Germinal center (tissue), 1 donor: ENCODE data around the gene SH3PXD2A.
A peak's percentile ranks its signal among the peaks of the same experiment; 100 is the strongest.
"Not testable (repeated sequence)": the region's sequence is repeated elsewhere in the genome, so short reads cannot be mapped to it uniquely, and the experiment has no call there.

Experiments used
- DNase-seq: peaks from one replicate; pipeline ENCODE4 v3.0.0; 2012; ENCODE audit warnings: mixed read lengths, low spot score

The SH3PXD2A gene

DNA sequence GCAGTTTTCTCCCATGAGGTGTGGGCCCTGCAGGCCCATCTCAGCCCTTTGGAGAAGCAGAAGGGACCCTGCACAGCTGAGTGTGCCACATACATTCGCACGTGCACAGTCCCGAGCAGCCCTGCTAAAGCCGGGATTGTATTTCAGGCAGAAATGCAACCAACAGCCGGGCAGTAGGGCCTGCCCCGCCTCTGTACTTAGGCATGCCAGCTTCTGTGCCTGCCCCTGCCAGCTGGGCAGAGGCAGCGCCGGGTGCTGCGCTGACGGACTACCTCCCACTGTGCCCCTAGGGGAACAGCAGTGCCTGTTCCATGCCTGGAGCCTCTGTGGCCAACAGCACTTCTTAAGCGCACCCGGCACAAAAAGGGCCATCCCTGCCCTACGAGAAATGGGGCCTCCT is 191.6 kb downstream of the SH3PXD2A start:
- DNase-seq: no peak

DNA sequence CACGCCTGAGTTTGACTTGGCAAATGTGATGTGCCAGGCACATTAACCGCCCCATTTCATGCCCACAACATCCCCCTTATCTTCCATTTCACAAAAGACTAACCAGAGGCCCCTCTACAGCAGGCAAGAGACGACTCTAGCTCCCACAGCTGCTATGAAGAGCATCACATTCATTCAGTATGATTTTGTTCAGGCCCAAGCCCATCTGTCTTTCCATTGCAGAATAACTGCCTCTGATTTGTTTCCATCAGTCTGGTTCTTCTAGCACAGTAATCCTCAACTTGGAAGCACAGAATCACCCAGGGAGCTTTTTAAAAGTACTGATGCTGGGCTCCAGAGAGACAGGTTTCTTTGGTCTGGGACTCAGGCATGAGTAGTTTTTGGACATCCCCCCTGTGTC is 192.1 kb downstream of the SH3PXD2A start:
- no peak for DNase-seq

DNA sequence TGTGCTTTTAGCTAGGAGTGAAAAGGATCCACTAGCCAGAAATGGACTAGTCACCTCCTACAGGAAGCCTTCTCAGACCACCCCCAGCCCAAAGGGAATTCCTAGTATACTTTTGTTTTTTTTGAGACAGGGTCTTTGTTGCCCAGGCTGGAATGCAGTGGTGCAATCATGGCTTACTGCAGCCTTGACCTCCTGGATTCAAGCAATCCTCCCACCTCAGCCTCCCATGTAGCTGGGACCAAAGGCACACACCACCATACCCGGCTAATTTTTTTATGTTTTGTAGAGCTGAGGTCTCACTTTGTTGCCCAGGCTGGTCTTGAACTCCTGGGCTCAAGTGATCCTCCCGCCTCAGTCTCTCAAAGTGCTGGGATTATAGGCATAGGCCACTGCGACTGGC is 192.7 kb downstream of the SH3PXD2A start:
- DNase-seq: not testable (repeated sequence)

DNA sequence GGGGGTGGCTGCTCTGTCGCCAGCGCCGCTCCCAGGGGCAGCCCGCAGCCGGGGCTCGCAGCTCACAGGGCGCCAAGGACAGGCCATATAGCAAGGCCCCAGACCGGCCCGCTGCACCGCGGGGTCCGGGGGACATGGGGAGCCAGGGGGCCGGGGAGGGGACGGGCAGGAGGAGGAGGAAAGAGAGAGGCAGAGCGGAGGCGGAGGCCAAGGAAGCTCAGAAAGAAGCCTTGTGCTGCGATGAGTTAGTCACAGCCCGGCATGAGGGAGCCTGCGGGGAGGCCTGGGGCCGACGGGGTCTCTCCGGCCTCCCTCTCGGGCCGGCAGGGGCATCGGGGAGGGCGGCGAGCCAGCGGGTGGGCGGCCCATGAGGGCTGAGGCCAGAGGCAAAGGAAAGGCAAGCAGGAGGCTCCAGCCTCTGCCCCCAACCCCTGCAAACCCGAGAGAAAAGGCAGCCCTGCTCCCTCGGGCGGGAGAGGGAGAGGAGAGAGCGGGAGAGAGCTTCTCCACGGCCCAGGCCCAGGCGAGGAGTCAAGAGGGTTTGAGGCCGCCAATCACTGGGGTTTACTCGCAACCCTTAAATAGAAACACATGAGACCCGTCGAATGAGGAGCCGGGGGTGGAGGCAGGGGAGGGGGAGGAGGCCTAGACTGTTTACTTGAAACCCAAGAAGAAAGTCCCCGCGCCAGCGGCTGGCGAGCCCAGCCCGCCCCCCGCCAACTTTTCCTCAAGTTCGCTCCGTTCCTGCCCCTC is 194.0 kb downstream of the SH3PXD2A start:
- DNase-seq: peak; percentile 38

DNA sequence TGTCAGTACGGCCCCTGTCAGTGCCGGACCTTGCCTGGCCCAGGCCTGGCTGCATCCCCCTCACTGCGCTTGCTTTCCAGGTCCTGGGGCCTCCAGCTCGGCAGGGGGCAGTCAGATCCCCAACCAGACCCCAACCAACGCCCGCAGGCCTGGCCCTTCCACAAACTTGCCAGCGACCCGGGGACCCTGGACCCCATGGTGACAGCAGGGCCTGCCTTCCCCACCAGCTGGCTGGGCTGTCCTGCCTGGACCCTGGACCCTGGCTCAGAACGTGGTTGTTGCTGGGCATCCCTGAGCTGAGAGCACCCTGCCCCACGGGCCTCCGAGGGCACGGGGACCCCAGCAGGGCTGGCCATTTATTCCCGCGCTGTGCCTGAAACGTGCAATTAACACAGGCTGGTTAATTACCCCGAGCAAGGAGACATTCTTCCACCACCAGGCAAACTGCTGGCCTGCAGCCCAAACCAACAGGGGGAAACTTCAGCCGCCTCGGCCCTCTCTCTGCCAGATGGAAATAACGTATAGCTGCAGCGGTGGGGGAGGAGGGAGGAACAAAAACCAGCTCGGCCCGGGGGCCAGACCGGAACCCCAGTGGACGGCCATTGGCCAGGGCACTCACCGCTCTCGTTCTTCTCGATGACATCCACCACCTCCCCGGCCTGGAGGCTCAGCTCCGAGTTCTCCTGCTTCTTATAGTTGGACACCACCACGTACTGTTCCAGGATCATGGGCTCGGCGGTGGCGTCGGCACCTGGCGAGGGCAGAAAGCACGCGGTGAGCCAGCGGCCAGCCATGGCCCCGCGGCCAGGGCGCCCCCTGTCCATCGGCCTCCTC is 194.8 kb downstream of the SH3PXD2A start:
- DNase-seq: no peak

DNA sequence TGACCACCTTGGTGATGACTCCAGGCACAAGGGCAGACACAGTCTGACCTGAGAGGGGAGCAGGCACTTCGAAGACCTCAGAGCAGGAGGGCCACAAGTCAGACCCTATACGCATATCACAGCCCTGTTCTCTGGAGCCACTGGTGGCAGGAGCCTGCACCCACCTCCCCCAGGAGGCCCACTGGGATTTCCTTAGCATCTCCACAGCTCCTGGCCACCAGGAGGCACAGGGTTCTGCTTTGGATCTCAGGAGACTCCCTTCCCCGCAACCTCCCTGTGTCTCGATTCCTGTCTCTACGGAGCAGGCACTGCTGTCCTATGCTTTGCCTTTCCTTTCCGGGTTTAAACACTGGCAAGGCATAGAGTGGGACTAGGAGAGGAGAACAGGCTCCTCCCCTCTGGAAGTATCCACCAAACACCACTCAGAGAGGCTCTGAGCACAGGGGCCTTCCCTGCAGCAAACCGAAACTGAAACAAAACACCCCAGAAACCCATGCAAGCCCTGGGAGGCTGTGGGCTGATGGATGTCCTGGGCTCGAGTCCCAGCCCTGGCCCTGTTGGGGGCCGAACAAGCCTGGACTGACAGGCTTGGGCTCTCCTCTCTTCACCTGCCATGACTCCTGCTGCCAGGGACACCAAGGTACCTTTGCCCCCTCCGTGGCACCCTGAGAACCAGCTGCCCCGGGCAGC is 195.6 kb downstream of the SH3PXD2A start:
- peak; percentile 80 for DNase-seq

DNA sequence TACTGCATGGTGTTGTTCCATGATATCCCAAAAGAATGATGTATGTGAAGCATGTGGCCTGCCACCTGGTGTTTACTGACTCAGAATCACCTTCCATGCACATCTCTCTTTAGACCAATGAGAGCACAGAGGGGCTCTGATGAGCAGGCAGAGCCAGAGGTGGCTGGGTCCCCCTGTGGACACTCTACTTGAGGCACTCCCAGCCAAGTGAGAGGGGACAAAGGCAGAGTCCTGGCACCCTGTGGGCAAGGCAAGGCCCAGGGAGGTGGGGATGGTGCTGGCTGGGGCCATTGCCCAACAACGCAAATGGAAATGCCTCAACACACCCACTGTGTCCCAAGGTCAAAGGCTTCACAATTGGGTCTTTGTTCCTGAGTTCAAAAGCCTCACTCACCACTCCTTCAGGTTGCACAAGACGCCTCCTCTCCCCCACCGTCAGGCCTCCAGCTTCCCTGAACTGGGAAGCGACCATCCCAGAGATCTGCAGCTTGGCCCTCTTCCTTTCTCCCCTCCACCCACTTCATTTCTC is 197.3 kb downstream of the SH3PXD2A start:
- no peak for DNase-seq

DNA sequence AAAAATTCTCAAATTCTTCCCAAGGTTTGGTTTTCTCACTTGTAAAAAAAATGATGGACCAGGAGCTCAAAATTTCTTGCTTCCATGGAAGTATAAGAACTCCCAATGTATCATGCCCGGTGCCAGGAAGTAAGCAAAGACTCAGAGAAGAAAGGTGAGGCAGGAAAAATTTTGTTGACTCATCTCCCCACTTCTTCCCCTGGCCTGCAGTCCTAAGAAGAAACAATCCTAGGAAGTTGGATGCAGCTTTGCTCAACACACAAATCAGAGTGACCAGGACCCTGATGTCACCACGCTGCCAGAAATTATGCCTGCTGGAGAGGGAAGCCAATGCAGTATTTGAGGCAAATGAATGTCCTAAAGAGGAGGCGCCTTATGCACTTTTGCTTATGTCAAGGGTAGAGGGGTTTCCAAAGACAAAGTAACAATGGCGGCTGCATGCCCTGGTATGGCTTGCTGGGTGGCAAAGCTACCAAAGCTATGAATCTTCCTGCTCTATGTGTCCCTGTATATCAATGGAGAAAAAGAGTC is 198.2 kb downstream of the SH3PXD2A start:
- DNase-seq: no peak

DNA sequence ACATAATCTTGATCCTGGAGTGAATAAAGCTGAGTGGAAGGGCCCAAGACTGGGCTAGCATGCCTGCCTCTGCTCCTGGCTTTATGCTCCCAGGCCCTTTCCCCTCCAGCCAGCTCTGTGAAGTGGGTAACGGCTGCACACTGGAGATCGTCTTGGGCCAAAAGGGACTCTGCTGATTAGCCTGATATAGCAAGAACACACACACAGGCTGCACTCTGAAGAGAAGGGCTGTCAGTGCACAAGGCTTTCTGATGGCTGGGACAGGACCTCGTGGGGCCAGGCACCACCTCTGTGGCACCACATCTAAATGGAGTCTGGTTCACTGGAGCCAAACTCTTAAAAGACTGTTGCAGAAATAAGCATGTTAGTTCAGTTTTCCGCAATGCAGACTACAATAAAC is 200.5 kb downstream of the SH3PXD2A start:
- no peak for DNase-seq

DNA sequence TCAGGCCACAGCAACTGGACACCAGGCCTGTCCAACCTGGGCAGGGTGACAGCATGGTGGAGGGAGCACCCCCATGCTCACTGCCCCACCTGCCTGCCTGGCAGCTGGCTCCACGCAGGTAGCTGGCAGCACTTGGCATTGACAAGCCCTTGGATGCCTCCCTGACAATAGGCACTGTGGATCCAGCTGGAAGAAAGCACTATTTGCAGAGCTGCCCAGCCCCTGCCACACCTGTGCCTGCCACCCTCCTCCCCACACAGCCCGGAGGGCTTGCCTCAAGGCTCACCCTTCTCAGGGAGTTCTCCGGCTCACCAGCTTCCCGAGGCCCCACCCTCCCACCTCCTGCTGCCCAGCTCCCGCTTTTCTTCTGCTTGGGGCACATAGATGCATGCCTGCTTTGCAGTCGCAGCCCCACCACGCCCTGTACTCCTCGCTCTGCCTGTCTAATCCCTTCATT is 201.8 kb downstream of the SH3PXD2A start:
- DNase-seq: no peak

DNA sequence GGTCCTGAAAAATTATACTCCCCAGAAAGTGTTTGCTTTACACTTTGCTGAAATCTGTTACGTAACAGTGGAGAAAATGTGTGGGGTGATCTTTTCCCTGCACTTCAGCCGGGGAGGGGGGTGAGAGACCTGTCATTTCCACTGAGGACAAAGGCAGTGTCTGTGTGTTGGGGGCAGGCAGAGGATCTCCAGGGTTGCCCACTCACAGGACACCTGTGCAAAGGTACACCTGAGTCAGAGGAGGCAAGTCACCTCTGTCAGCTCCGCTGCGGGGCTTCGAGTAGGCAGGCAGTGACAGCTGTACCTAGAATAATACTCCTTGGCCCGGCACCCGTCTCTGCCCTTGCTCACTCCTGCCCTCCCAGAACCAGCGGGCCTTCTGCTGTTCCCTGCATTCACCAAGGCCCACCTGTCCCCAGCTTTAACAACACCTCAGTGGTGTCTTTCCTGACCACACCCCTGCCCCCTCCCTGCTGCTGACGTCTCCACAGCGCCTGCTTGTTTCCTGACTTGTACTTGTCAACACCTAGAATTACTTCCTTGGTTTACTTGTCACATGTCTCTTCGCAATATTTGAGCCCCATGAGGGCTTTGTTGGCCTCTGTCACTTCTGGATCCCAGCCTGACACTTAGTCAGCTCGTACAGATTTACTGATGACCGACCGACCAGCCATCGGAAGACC is 202.6 kb downstream of the SH3PXD2A start:
- DNase-seq: no peak

DNA sequence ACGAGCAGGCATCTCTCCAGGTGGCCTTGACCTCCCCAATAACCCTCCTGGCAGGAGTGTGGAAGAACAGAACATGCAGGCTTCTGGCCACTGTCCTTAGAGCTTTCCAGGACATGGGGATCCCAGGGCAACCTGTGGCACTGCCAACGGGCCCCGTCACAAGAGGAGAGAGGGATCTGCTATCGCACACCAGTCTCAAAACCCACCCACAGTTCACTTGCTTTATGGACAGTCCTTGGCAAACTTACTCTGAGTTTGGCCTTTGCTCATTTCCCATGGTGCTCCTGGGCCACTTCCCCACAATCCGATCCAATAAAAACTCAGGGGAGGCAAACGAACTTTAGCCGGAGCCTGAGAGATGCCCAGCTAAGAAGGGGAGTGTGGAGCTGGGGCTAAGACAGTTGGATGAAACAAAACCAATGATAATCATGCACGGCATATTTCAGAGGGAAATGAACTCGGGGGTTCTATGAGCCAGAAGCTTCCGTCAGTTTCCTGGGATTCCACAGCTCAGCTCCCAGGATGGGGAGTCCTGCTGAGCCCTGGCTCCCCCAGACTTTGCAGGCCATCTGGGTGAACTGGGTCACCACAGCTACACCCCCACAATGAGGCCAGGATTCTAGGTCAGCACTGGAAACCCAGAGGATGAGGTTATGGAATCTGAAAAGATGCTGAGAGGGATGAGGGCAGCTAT is 203.4 kb downstream of the SH3PXD2A start:
- no peak for DNase-seq

DNA sequence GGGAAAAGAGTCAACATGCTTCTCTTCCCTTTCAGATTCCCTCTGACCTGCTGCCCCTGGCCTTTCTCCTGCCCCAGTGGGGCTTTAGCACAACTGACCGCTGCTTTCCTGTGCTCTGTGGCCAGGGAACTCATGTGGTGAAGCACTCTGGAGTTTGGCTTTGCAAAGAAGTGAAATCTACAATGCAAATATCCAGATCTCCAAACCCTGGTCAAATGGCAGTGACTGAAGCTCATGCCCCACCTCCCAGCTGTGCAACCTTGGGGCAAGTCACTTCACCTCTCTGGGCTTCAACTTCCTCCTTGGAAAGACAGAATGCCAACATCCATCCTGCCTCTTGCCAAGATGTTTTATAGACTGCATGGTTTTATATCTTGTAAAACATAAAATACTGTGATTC is 204.0 kb downstream of the SH3PXD2A start:
- no peak for DNase-seq

DNA sequence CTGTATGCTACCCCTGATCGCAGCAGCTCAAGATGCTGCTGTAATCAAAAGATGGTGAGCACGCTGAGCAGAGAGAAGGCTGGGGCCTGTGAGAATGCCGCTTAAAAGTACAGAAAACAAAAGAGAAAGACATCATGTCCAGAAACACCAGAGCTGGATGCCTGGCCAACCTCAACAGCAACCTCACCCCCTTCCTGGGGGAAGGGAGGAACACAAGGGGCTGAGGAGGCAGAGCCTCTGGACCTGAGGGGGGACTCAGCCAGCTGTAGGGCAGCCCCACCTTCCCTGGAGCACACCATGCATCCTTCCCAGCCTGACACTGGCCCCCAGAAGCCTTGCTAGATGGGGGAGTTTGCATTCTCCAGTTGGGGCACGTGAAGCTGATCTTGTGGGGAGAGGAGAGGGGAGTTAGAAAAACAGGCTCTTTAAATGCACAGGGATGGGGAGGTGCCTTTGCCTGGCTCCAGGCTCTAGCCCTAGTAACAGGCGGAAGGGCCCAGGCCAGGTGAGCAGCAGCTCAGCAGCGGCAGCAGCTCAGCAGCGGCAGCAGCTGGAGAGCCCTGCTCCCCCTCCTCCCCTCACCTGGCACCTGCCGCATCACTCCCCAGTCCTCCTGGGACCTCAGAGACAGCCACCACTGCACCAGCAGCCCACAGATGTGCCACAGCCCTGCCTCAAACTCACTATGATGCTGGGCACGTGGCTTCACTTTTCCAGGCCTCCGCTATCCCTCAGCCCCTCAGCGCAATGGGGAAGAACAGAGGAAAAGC is 205.5 kb downstream of the SH3PXD2A start:
- DNase-seq: no peak

DNA sequence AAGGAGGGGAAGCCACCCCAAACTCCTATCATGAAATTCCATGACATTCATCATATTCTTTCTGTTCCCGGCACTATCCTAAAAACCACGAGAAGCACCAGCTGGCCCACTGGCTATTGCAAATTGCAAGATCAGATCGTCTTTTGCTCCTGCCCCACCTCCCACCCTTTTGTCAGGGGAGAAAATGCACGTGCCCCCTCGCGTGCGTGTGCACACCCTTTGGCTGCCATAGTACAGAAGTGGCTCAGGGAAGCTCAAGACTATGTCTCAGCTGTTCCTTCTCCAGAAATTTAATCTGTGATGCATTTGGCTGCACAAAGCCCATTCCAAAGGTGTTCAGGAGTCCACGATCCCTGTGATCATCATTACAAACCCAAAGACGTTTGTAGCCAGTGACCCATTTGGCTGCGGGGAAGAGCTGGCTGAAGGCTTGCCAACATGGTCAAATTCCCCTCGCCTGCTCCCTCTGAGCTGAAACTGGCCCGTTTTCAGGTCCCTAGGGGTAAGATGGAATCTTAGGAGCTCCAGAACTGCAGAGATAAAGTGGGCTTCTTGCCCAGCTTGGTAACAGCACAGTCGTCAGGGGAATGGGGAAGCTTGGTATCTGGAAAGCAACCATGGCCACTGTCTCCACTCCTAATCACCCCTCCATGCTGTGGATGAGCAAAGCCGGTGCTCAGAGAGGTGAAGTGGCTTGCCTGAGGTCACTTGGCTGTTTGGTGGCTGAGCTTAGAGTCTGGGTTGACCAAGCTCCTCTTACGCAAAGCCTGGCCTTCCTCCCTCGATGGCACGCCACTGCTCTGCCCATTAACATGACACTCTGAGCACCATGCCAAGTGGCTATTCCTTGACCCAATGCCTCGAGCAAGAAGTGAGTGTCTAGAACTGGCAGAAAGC is 206.5 kb downstream of the SH3PXD2A start:
- DNase-seq: no peak

DNA sequence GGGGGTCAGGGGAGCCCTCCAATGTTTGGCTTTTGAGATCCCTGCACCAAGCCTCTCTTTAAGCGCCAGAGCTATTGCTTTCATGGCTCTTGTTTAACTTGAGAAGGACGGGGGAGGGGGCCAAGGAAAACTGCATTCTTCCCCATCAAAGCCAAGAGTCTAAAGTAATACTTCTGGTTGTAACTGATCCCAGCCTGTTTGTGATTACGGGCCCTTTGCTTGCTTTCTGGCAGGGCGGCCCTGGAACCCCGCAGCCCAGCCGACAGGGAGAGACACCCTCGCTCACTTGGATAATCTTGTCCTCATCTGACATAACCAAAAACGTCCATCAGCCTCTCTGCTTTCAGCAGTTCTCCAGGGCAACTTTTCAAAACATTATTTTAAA is 207.1 kb downstream of the SH3PXD2A start:
- no peak for DNase-seq

DNA sequence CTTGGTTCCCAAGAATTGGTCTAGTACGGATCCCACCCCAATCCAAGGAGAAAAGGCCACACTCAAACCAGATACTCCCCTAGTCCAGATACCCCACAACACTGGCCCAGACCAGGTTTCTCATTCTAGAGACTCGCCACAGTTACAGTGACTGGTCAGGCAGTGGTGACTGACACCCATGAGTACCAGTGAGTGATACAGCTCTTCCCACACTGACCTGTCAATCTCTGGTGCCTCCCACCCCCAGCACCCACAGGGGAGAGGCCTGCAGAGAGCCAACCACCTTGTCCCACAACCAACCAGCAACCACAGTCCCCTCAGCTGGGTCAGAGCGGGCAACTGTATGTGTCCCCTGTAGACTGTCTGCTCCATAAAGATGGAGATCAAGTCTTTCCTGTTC is 209.1 kb downstream of the SH3PXD2A start:
- DNase-seq: no peak

DNA sequence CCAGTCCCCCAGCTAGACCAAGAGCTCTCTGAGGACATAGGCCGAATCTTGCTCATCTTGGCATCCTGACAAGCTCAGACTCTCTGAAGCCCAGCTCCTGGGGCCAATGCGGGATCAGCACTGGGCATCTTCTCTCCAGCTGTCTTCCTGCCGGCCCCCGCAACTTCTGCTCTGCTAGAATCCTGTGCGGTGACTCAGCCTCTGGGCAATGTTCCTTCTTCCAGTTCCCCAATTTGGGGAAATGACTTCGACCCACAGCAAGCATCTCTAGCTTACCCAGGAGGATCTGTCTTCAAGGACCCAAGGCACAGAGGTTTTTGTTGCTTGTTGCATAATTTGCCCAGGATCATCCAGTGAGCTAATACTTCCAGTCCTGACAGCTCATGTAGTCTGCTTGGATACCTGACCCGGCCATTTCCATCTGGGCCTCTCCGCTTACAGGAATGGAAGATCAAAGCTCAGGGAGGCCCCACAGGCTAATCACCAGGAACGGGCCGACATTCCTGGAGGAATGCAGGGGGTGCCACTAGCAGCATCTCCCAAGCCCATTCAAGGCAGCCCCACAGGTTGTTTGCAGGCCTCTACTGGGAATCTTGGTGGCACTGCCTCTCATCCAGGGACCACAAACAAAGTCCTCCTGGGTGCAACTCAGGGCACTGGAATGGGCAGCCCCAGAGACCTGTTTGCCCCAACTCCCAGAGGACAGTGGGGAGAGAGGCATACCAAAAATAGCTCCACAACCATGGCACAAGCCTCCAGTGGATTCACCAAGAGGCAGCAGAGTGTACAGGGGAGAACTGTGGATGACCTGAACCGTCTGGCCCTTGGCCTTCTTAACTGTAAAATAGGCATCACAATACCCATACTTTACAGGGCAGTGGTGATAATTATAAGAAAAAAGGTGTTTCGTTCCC is 210.0 kb downstream of the SH3PXD2A start:
- no peak for DNase-seq
